B cell (primary cell): ENCODE data around the gene SNAP29.
"Not testable (repeated sequence)": the region's sequence is repeated elsewhere in the genome, so short reads cannot be mapped to it uniquely, and the experiment has no call there.

Experiments used
- EZH2 ChIP-seq: IDR thresholded peaks from 2 replicates; pipeline ENCODE4 v1.6.1; 2012; ENCODE audit warnings: borderline replicate concordance, low read depth, mild to moderate bottlenecking, moderate library complexity, low read length; ENCODE audit not compliant: insufficient read depth, poor library complexity, severe bottlenecking
- TF ChIP-seq, protein P1 (sequence below): fragments of 200-600 bp; IDR thresholded peaks from one replicate; pipeline ENCODE4 v1.8.0; 2022; ENCODE audit warnings: antibody characterized with exemption, mild to moderate bottlenecking

DNA sequence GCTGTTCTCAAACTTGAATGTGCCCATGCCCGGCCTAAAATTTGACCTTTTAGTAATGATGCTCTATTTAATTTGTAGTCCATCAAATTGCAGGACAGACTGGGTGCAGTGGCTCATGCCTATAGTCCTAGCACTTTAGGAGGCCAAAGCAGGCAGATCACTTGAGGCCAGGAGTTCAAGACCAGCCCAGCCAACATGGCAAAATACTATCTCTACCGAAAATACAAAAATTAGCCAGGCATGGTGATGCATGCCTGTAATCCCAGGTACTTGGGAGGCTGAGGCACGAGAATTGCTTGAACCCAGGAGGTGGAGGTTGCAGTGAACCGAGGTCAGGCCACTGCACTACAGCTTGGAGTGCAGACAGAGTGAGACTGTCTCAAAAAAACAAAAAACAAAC is 33.6 kb upstream of the SNAP29 start:
- not testable (repeated sequence) for TF ChIP-seq EZH2
- TF ChIP-seq, protein P1, sequence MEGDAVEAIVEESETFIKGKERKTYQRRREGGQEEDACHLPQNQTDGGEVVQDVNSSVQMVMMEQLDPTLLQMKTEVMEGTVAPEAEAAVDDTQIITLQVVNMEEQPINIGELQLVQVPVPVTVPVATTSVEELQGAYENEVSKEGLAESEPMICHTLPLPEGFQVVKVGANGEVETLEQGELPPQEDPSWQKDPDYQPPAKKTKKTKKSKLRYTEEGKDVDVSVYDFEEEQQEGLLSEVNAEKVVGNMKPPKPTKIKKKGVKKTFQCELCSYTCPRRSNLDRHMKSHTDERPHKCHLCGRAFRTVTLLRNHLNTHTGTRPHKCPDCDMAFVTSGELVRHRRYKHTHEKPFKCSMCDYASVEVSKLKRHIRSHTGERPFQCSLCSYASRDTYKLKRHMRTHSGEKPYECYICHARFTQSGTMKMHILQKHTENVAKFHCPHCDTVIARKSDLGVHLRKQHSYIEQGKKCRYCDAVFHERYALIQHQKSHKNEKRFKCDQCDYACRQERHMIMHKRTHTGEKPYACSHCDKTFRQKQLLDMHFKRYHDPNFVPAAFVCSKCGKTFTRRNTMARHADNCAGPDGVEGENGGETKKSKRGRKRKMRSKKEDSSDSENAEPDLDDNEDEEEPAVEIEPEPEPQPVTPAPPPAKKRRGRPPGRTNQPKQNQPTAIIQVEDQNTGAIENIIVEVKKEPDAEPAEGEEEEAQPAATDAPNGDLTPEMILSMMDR = not testable (repeated sequence)
